SW 1271 (cell line): ENCODE results near the gene GLMP.
"Not testable (repeated sequence)": the region's sequence is repeated elsewhere in the genome, so short reads cannot be mapped to it uniquely, and the experiment has no call there.

Source experiments
- DNase-seq, 2 experiments: peaks; one replicate each; lab custom pipeline; 2025; lab: John Stamatoyannopoulos, UW

The GLMP gene, protein sequence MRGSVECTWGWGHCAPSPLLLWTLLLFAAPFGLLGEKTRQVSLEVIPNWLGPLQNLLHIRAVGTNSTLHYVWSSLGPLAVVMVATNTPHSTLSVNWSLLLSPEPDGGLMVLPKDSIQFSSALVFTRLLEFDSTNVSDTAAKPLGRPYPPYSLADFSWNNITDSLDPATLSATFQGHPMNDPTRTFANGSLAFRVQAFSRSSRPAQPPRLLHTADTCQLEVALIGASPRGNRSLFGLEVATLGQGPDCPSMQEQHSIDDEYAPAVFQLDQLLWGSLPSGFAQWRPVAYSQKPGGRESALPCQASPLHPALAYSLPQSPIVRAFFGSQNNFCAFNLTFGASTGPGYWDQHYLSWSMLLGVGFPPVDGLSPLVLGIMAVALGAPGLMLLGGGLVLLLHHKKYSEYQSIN

DNA sequence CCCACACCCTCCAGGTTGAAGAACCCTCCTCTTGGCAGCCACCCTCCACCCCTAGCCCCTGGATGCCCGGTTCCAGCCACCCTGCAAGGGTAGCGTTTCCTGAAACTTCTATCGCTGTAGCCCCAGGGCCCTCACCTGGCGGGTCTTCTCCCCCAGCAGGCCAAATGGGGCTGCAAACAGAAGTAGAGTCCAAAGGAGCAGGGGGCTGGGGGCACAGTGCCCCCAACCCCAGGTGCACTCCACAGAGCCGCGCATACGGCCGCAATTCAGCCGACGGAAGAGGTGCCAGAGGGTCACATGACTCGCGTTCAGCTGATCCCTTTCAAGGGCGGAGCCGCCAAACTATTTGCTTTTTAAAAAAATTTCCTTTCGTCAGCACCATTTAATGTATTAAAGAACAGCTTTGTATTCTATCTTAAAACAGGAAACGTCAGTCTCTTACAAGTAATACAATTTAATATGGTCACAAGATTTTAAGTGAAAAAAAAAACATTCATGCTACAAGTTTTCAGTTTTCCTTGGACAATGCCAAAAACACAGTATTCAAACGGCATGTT lies at the start of gene GLMP:
Gene GLMP, minus strand, starts transcription at position 289 of the 557 bp plus-strand sequence. Its CDS starts 34 bp downstream, at position 255.
- DNase-seq = peak in 1 of 2 experiments; percentile 45

GRCh38 chr1:156344409-156344808 lies 48.9 kb upstream of the GLMP start:
- DNase-seq = no peak

- no peak for DNase-seq
Measured at GRCh38 chr1:156342166-156342955, 46.9 kb upstream of the GLMP start.

DNA sequence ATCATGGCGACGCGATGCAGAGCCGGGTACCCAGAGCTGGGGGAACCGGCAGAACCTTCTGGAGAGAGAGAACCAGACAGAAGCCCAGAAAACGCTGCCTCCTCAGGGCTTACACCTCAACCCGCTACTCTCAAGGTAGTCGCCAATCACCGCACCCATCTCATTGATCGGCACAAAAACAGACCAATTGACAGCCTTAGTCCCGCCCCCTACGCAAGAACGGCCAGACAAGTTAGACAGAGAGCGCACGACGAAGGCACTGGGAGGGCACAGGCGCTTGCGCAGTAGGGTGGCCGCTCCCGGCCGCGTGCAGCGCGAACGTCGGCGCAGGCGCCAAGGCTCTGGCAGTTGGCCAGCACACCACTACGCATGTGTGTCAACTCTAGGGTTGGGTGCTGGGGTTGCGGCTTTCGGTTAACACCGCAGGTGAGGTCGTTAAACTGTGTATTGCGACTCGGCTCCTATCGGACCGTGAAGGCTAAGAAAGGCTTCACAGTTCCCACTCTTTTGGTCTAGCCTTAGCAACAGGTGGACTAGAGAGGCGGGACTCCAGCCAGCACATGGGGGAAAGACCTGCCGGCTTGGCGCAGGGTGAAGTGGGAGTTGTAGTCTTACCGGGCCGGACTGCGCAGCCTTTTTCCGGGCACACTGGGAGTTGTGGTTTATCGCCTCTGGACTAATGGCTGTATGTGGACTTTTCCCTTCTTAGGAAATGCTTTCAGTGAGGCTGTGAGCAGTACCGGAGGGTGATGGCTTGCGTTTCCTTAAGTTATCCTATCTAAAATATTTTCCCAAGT lies 42.9 kb upstream of the GLMP start, which contains the start of the genes CCT3 and TSACC:
Gene CCT3, minus strand, starts transcription at position 113 of the 797 bp plus-strand sequence. Its CDS starts 108 bp downstream, at position 5.
Gene TSACC, plus strand, starts transcription at position 347 of the 797 bp plus-strand sequence. CDS start 1,232 bp downstream, outside the sequence.
- peak; percentile 93 to 97 for DNase-seq

- no peak for DNase-seq
Measured at GRCh38 chr1:156337888-156338179, 42.4 kb upstream of the GLMP start.

DNA sequence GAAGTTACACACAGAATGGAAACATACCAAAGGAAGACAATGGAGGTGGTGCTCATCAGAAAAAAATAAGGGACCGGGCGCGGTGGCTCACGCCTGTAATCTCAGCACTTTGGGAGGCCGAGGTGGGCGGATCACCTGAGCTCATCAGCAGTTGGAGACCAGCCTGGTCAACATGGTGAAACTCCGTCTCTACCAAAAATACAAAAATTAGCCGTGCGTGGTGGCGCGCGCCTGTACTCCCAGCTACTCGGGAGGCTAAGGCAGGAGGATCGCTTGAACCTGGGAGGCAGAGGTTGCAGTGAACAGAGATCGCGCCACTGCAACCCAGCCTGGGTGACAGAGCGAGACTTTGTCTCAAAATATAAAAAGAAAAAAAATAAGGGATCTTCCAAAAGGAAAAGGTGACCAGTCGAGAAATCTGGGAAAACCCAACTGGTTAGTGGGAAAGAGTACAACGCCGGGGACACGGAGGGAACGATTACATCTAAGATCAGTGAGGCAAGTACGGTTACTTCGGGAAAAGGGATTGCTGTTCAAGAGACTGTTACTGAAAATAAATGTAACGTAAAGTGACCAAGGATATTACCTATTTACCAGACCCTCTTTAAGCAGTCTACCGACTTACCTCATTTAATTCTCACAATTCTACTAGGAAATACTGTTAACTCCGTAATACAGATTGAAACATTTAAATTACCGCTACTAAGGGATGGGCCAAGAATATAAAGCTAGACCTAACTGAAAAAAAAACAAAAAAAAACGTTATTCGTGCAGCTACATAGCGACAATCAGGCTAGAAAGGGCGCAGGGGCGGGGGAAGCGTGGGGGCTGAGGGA lies 41.8 kb upstream of the GLMP start:
- no peak for DNase-seq

GRCh38 chr1:156336242-156336641 lies 40.8 kb upstream of the GLMP start:
- no peak for DNase-seq

DNA sequence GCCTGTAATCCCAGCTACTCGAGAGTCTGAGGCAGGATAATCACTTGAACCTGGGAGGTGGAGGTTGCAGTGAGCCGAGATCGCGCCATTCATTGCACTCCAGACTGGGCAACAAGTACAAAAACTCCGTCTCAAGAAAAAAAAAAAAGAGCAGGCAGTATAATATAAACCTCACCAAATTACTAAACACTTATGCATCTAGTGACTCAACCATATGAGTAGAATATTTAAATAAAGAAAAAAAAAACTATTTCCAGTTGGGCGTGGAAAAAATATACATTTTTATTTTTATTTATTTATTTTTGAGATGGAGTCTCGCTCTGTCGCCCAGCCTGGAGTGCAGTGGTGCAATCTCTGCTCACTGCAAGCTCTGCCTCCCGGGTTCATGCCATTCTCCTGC lies 27.7 kb upstream of the GLMP start:
- DNase-seq = not testable (repeated sequence)

GRCh38 chr1:156320560-156320959 lies 25.1 kb upstream of the GLMP start:
- no peak for DNase-seq

DNA sequence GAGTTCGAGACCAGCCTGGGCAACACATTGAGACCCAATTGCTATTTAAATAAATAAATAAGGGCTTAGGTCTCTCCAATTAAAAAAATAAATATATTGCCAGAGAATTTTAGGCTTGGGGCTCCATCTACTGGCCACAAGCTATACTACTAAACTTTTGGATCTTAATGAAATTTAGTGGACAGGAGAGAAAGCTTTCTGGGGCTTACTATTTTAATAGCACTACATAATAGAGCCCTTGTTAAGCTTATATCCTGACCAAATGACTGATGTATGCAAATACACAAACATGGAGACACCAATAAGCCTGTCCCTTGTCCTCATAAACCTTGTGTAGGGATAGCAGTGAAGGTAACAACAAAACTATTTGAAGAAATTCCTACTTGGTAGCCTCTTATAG lies 24.2 kb upstream of the GLMP start:
- DNase-seq = peak in 1 of 2 experiments; percentile 15

DNA sequence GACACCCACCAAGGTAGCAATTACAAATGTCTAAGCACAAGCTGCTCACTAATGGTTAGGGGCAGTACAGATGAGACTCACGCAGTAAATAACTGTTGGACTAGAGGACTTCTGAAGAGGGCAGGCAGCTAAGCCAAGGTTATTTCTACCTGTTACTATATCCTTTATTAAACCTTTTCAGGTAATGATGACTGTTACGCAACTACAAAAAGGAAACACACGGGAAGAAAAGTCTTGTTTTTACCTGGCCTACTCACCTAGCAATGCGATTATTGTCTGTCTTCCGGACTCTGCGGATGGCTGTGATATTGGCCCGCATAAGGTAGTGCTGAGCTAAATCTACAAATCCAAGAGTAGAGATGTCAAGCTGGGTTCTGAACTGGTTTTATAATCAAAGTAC lies 21.4 kb upstream of the GLMP start:
- no peak for DNase-seq

DNA sequence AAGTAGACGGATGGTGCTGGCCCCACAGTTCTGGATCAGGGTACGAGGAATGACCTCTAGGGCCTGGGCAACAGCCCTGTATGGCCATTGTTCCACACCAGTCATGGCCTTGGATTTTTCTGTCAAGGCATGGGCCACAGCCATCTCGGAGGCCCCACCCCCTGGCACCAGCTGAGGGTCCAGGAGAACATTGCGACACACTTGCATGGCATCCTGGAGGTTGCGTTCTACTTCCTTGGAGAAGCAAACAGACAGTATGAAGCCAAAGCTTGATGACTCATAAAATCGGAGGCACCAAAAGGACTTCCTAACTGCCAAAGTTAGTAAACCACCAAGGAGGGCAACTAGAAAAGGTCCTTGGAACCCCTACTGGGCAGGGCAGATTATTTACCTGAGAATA lies 15.5 kb upstream of the GLMP start:
- DNase-seq = no peak

DNA sequence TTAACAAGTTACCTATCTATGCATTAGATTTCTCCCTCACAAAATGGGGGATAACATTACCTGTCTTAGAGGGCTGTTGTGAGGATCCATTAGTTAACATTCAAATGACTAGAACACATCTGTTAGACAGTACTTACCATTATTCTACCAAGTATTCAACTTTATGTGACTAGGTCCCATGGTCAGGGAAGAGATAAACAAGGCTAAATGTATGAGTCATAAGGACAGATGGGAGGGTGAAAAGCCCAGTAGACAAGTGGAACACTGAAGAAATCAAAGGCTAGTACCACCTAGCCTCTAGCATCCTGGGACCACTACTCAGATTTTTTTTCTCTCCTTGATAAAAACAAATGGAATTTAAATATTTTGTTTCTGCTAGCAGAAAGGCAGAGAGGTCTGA lies 12.6 kb upstream of the GLMP start:
- DNase-seq = no peak

DNA sequence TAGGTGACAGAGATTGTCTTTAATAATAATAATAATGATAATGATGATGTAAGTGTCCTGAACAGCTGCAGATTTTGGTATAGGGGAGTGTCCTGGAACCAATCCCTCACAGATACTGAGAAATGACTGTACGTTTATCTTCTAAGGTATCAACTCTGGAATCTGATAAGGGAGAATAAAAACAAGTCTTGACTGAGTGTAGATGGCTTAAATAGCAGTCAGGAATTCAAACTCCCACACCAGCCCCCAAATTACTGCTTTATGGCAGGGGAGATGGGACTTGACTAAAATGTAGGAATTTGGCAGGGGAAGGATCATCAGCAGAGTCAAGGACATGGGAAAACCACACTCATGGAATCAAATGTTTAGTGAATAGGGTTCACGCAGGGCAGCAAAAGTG lies 9.7 kb upstream of the GLMP start:
- DNase-seq = no peak

DNA sequence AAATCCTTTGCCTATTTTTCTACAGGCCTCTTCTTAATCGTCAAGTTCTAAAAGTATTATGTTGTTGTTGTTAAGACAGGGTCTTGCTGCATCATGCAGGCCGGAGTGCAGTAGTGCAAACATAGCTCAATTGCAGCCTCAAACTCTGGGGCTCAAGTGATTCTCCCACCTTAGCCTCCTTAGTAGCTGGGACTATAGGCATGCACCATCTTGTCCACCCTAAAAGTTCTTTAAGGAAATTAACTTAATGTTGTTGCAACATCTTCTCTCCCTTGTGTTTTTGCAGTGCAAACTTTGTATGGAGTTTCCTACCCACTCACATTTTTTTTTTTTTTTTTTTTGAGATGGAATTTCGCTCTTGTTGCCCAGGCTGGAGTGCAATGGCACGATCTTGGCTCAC lies 7.8 kb upstream of the GLMP start:
- DNase-seq = no peak

DNA sequence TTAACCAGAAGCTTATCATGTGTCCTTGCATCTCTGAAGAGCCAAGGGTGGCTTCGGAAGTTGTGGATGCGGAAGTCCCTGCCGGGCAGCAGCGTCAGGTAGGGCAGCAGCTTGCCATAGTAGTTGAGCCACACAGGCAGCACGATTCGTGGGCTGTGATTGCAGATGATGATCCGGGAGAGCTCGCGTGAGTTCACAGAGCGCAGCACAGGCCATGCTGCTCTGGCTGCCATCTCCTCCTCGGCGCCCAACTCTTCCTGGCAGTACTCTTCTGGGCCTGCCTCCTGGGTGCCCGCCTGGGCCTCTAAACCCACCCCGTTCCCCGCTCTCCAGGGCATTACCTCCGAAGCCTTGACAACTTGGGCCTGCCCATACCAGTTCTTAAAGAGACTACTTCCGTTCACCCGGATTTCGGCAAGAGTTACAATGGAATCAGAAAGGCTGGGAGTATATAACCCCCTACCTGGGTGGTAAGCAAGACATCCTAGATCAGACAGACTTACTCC lies 3.4 kb upstream of the GLMP start, which contains the start of gene VHLL:
Gene VHLL, minus strand, starts transcription at position 456 of the 506 bp plus-strand sequence. Its CDS starts 118 bp downstream, at position 338.
- no peak for DNase-seq

DNA sequence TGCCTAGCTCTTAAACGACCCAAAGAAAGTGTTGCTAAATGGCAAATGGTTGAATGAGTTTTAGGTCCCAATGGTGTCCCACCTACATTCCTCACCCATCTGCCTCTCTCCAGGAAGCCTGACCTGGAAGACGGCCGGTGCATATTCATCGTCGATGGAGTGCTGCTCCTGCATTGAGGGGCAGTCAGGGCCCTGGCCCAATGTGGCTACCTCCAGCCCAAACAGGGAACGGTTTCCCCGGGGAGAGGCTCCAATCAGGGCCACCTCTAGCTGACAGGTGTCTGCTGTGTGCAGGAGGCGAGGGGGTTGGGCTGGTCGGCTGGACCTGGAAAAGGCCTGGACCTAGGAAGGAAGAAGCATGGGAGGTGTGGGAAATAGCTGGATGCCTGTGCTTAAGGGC lies 1.6 kb downstream of the GLMP start:
- DNase-seq = no peak

GRCh38 chr1:156293098-156293434 lies 2.4 kb downstream of the GLMP start:
- no peak for DNase-seq

DNA sequence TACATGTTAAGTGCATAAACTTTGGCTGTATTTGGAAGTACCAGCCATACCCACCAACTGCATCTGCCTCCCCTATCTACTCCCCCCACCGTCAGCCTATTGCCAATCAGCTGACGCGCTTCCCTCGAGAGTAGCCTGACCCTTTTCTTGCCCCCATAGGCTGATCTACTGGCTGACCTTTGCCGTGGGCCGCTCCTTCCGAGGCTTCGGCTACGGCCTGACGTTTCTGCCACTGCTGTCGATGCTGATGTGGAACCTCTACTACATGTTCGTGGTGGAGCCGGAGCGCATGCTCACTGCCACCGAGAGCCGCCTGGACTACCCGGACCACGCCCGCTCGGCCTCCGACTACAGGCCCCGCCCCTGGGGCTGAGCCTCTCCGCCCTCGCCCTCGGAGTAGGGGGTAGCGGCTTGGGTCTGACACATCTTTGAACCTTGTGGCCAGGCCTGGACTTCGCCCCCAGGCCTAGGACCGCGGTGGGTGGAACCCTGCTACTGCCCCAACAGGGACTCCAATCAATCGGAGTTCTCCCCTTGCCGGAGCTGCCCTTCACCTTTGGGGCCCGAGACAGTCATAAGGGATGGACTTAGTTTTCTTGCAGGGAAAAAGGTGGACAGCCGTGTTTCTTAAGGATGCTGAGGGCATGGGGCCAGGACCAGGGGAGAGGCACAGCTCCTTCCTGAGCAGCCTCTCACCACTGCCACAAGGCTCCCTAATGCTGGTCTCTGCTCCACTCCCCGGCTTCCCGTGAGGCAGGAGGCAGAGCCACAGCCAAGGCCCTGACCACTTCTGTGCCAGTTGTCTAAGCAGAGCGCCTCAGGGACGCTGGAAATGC lies 4.0 kb downstream of the GLMP start:
- DNase-seq = no peak

- no peak for DNase-seq
Measured at GRCh38 chr1:156289857-156290256, 5.6 kb downstream of the GLMP start.
